Suppressor macrophage treated with lipopolysaccharide for 4 hours (primary cell): ENCODE data around the gene PRR5L.

Source experiments
- DNase-seq: peaks from one replicate; pipeline ENCODE4 v3.0.0-alpha.2; 2020

PRR5L gene

GRCh38 chr11:36407356-36407755 lies 111.3 kb downstream of the PRR5L start:
- peak; percentile 58 for DNase-seq

- no peak for DNase-seq
Measured at GRCh38 chr11:36408498-36409136, 112.5 kb downstream of the PRR5L start.

- peak; percentile 32 for DNase-seq
Measured at GRCh38 chr11:36409152-36409816, 113.2 kb downstream of the PRR5L start.

GRCh38 chr11:36411202-36411640 lies 115.1 kb downstream of the PRR5L start:
- peak; percentile 95 for DNase-seq

- no peak for DNase-seq
Measured at GRCh38 chr11:36412781-36413383, 116.8 kb downstream of the PRR5L start.

GRCh38 chr11:36417154-36417553 lies 121.1 kb downstream of the PRR5L start:
- no peak for DNase-seq

GRCh38 chr11:36419791-36420424 lies 123.8 kb downstream of the PRR5L start:
- DNase-seq: no peak

- no peak for DNase-seq
Measured at GRCh38 chr11:36421546-36422155, 125.6 kb downstream of the PRR5L start.

GRCh38 chr11:36425561-36426081 lies 129.5 kb downstream of the PRR5L start:
- DNase-seq: peak; percentile 37

- no peak for DNase-seq
Measured at GRCh38 chr11:36426226-36426848, 130.2 kb downstream of the PRR5L start.

- peak; percentile 46 for DNase-seq
Measured at GRCh38 chr11:36427079-36427478, 131.0 kb downstream of the PRR5L start.

- DNase-seq: no peak
Measured at GRCh38 chr11:36427876-36428275, 131.8 kb downstream of the PRR5L start.

GRCh38 chr11:36431429-36432092 lies 135.5 kb downstream of the PRR5L start:
- peak; percentile 53 for DNase-seq

GRCh38 chr11:36432093-36432469 lies 136.0 kb downstream of the PRR5L start:
- DNase-seq: no peak

- DNase-seq: no peak
Measured at GRCh38 chr11:36432738-36433137, 136.7 kb downstream of the PRR5L start.

- DNase-seq: no peak
Measured at GRCh38 chr11:36436064-36436463, 140.0 kb downstream of the PRR5L start.

GRCh38 chr11:36436589-36436988 lies 140.5 kb downstream of the PRR5L start:
- no peak for DNase-seq

GRCh38 chr11:36437413-36437812 lies 141.3 kb downstream of the PRR5L start:
- no peak for DNase-seq

- no peak for DNase-seq
Measured at GRCh38 chr11:36438126-36438525, 142.0 kb downstream of the PRR5L start.

GRCh38 chr11:36441610-36442208 lies 145.6 kb downstream of the PRR5L start:
- DNase-seq: no peak

- no peak for DNase-seq
Measured at GRCh38 chr11:36443661-36444060, 147.6 kb downstream of the PRR5L start.

GRCh38 chr11:36446135-36446534 lies 150.0 kb downstream of the PRR5L start:
- DNase-seq: no peak
